GM12878 (cell line): ENCODE data around the gene IGFL3. TPM values are rescaled to one million over a fixed set of nuclear protein-coding genes. Genes with fewer than 3 reads are reported as not detected.

ENCODE experiments used
- ATAC-seq: fragments of 200-7000 bp; cut with Tn5 transposase; 3 replicates; pipeline ENCODE4 v1.9.1; 2020; ENCODE audit warnings: mild to moderate bottlenecking, moderate library complexity
- BruUV-seq: library from RNA; stranded (reverse); fragments of 400-500 nt; replicated peaks from 2 replicates; lab custom pipeline; 2021; lab: Mats Ljungman, UMichigan
- CTCF ChIA-PET: fragments of 300-600 bp; sonication (Branson Sonifier 250); formaldehyde crosslinking; extraction: SDS; loops from one replicate; lab custom pipeline; 2021; ENCODE audit warnings: inconsistent platforms; lab: Yijun Ruan, JAX
- POLR2A ChIA-PET: fragments of 350-600 bp; formaldehyde crosslinking; extraction: SDS; loops from one replicate; lab custom pipeline; 2021; ENCODE audit warnings: inconsistent platforms; lab: Charles Lee
- RAD21 ChIA-PET: fragments of 300-600 bp; sonication (Branson Sonifier 250); formaldehyde crosslinking; loops from one replicate; lab custom pipeline; 2023; ENCODE audit warnings: antibody characterized with exemption; ENCODE audit not compliant: unreplicated experiment; lab: Charles Lee
- SMC1A ChIA-PET: fragments of 300-600 bp; sonication (Branson Sonifier 250); formaldehyde crosslinking; loops from one replicate; lab custom pipeline; 2023; ENCODE audit not compliant: unreplicated experiment, uncharacterized antibody; lab: Charles Lee
- DNase-seq: peaks from one replicate; pipeline ENCODE4 v3.0.0-alpha.2; 2011; ENCODE audit warnings: low read depth, low spot score
- FAIRE-seq: peaks from 3 replicates; lab custom pipeline; 2011; peaks lifted over from hg19 to GRCh38; lab: Jason Lieb, UNC
- H2AFZ ChIP-seq: 2 replicates; pipeline ENCODE4 v1.6.0; 2011; ENCODE audit warnings: low read depth, low read length, control low read depth; ENCODE audit not compliant: control insufficient read depth
- H3K27ac ChIP-seq: 2 replicates; pipeline ENCODE4 v1.5.1; 2011; ENCODE audit warnings: control low read depth; ENCODE audit not compliant: control insufficient read depth, insufficient read depth
- H3K27me3 ChIP-seq, 2 experiments: replicated peaks in 1 of 2; 2 replicates each; pipeline versions ENCODE4 v1.6.0 to v1.6.1; 2011; ENCODE audit warnings: low read length in 1 of 2; ENCODE audit not compliant: control insufficient read depth in 2 of 2, insufficient read depth in 2 of 2
- H3K36me3 ChIP-seq, 2 experiments: 2 replicates each; pipeline ENCODE4 v1.5.1; 2011; ENCODE audit warnings: low read length in 1 of 2; ENCODE audit not compliant: control insufficient read depth in 2 of 2, insufficient read depth in 2 of 2
- H3K4me1 ChIP-seq: 2 replicates; pipeline ENCODE4 v1.6.1; 2011; ENCODE audit warnings: mild to moderate bottlenecking, low read length, moderate library complexity, mixed read lengths; ENCODE audit not compliant: control insufficient read depth, insufficient read depth
- H3K4me2 ChIP-seq: 2 replicates; pipeline ENCODE4 v1.6.0; 2011; ENCODE audit warnings: control low read depth; ENCODE audit not compliant: control insufficient read depth, insufficient read depth
- H3K4me3 ChIP-seq: fragments of 200-600 bp; sonication (generic); 2 replicates; pipeline ENCODE4 v1.5.1; 2016
- H3K79me2 ChIP-seq: 2 replicates; pipeline ENCODE4 v1.6.0; 2011; ENCODE audit warnings: low read length; ENCODE audit not compliant: control insufficient read depth, insufficient read depth
- H3K9ac ChIP-seq: 2 replicates; pipeline ENCODE4 v1.8.0; 2011; ENCODE audit warnings: low read length, control low read depth, mixed read lengths; ENCODE audit not compliant: control insufficient read depth, insufficient read depth
- H3K9me3 ChIP-seq: replicated peaks from 3 replicates; pipeline ENCODE4 v1.5.1; 2011; ENCODE audit warnings: mild to moderate bottlenecking, low read length; ENCODE audit not compliant: control insufficient read depth, insufficient read depth
- H4K20me1 ChIP-seq: 2 replicates; pipeline ENCODE4 v1.6.0; 2011; ENCODE audit not compliant: control insufficient read depth, insufficient read depth
- CBX5 ChIP-seq: sonication (generic); IDR thresholded peaks from 2 replicates; pipeline ENCODE4 v1.6.1; 2016; ENCODE audit warnings: low read depth, moderate library complexity, mild to moderate bottlenecking, inconsistent platforms
- CHD2 ChIP-seq: IDR thresholded peaks from 2 replicates; pipeline ENCODE4 v1.6.1; 2011; ENCODE audit warnings: low read depth, low read length, improper control_type of control experiment, borderline replicate concordance
- E2F8 ChIP-seq: fragments of 450-650 bp; IDR thresholded peaks from 2 replicates; pipeline ENCODE4 v1.6.1; 2018; ENCODE audit warnings: mild to moderate bottlenecking, low read depth, moderate library complexity; ENCODE audit not compliant: partially characterized antibody
- FOXM1 ChIP-seq: IDR thresholded peaks from 2 replicates; pipeline ENCODE4 v1.6.1; 2012; ENCODE audit warnings: low read depth, mild to moderate bottlenecking, inconsistent platforms, low read length, moderate library complexity
- HDAC2 ChIP-seq: fragments of 200-600 bp; sonication (generic); IDR thresholded peaks from 2 replicates; pipeline ENCODE4 v1.6.1; 2017
- IRF4 ChIP-seq: IDR thresholded peaks from 2 replicates; pipeline ENCODE4 v1.6.1; 2011; ENCODE audit warnings: low read depth, low read length
- KLF5 ChIP-seq: fragments of 450-650 bp; IDR thresholded peaks from 2 replicates; pipeline ENCODE4 v1.6.1; 2014; ENCODE audit warnings: mild to moderate bottlenecking; ENCODE audit not compliant: partially characterized antibody
- MYC ChIP-seq: IDR thresholded peaks from 2 replicates; pipeline ENCODE4 v1.6.1; 2011; ENCODE audit warnings: mild to moderate bottlenecking, low read length, moderate library complexity, inconsistent platforms; ENCODE audit not compliant: insufficient read depth, insufficient replicate concordance, insufficient read length, severe bottlenecking
- POLR2AphosphoS5 ChIP-seq: IDR thresholded peaks from 2 replicates; pipeline ENCODE4 v1.6.1; 2011; ENCODE audit warnings: mild to moderate bottlenecking, low read length, inconsistent platforms
- SIN3A ChIP-seq: IDR thresholded peaks from 2 replicates; pipeline ENCODE4 v1.6.1; 2012; ENCODE audit warnings: low read depth, low read length, improper control_type of control experiment
- SRF ChIP-seq, 2 experiments: IDR thresholded peaks; 2 replicates each; pipeline ENCODE4 v1.6.1; 2011; ENCODE audit warnings: low read depth in 2 of 2, low read length in 2 of 2, mild to moderate bottlenecking in 1 of 2, moderate library complexity in 1 of 2
- TCF3 ChIP-seq: IDR thresholded peaks from 2 replicates; pipeline ENCODE4 v1.6.1; 2012; ENCODE audit warnings: low read depth, mild to moderate bottlenecking, low read length, borderline replicate concordance; ENCODE audit not compliant: insufficient read depth
- ZNF687 ChIP-seq: fragments of 450-650 bp; IDR thresholded peaks from 2 replicates; pipeline ENCODE4 v1.6.1; 2017; ENCODE audit warnings: mild to moderate bottlenecking, moderate library complexity
- ZSCAN29 ChIP-seq: fragments of 450-650 bp; IDR thresholded peaks from 2 replicates; pipeline ENCODE4 v1.6.1; 2017; ENCODE audit warnings: mild to moderate bottlenecking, moderate library complexity
- WGBS: methylation state at CpG from one replicate; pipeline ENCODE4 v1.1.6; 2016; ENCODE audit warnings: low lambda C conversion rate; ENCODE audit not compliant: insufficient replicate concordance, insufficient coverage; ENCODE audit errors: missing lambda C conversion rate; 5-methylcytosine and 5-hydroxymethylcytosine counted together
- in situ Hi-C: fragments of 300-500 bp; cut with MboI; formaldehyde crosslinking; loops from 9 replicates; pipeline ENCODE4 v1.14.3; 2018; ENCODE audit warnings: mixed read lengths
- intact Hi-C: fragments of 100-400 bp; cut with micrococcal nuclease; formaldehyde crosslinking; loops from one replicate; pipeline ENCODE4 v1.14.2; 2022; ENCODE audit not compliant: unreplicated experiment
- polyA plus RNA-seq, 11 experiments: library from polyadenylated mRNA; depleted of rRNA in 4 of 11; unstranded in 6 of 11; stranded (reverse) in 5 of 11; fragments of >200 nt; fragmentation: Nextera tagmentation in 4 of 11; fragmentation: Illumina TruSeq in 1 of 11; extraction: Ambion mirVana in 4 of 11; extraction: Trizol in 1 of 11; gene quantifications; 1 replicate in 1 of 11; 2 replicates in 10 of 11; pipeline versions ENCODE4 v1.2.1 to v1.2.3, GENCODE V29; 2011 to 2016; ENCODE audit warnings: inconsistent platforms in 2 of 11, missing spikeins in 2 of 11, low read depth in 1 of 11
- total RNA-seq, 4 experiments: library from RNA; depleted of rRNA in 3 of 4; stranded (reverse); fragments of >200 nt in 3 of 4; fragmentation: Illumina TruSeq in 1 of 4; extraction: Trizol in 1 of 4; gene quantifications; 2 replicates each; pipeline versions ENCODE4 v1.2.1 to v1.2.3, GENCODE V29; 2013 to 2021

IGFL3 gene
- total and polyA plus RNA-seq, 10 of the 15 experiments (the other 5 are each of a cell fraction or from before 2014, with no cell fraction given) = not detected

- no peak overlapping the region for H3K9ac ChIP-seq
- H3K27me3 ChIP-seq = no peaks in the 10 kb centered on the region; a peak in 1 of 4 replicates
- no peaks in the 10 kb centered on the region for H3K79me2 ChIP-seq
- FAIRE-seq = no peak
- RAD21 ChIA-PET = no interaction called here
- H4K20me1 ChIP-seq = no peaks in the 10 kb centered on the region
- no peak overlapping the region for H3K4me2 ChIP-seq
- intact Hi-C loops = no loop called here
- peaks cover under 1% of the 10 kb centered on the region; the same call in 1 of the 2 replicates for H3K4me1 ChIP-seq
- H3K4me3 ChIP-seq = no peak overlapping the region
- H3K9me3 ChIP-seq = no peaks in the 10 kb centered on the region; the same call in 2 of the 3 replicates
- H3K27ac ChIP-seq = no peak overlapping the region
- H3K36me3 ChIP-seq = no peaks in the 10 kb centered on the region
- no peak for TF ChIP-seq SIN3A
- no peak for TF ChIP-seq CHD2
- no peak for TF ChIP-seq HDAC2
- no peak for TF ChIP-seq FOXM1
- TF ChIP-seq ZNF687 = no peak
- no peak for TF ChIP-seq ZSCAN29
- TF ChIP-seq POLR2AphosphoS5 = no peak
- TF ChIP-seq CBX5 = no peak
- TF ChIP-seq TCF3 = no peak
- no peak for TF ChIP-seq KLF5
- TF ChIP-seq E2F8 = no peak
- no peak for TF ChIP-seq MYC
- TF ChIP-seq IRF4 = no peak
- no peak for TF ChIP-seq SRF (IDR thresholded peaks at IDR 0.05; ENCODE audit: low read depth in 2 of 2, low read length in 2 of 2)
- TF ChIP-seq, all 136 proteins: peak for 0
- ChIA-PET POLR2A (no interaction called here), SMC1A (no interaction called here), CTCF (no interaction called here)
- no peak overlapping the region for H2AFZ ChIP-seq
- in situ Hi-C loops = no loop called here
- no peak for ATAC-seq
- 14% methylated on average over 6 of the region's 6 CpGs for WGBS
- BruUV-seq = no TSS peak
- no peak for DNase-seq
These were observed 14.6 kb downstream of the IGFL3 start for GRCh38 chr19:46109876-46110275.
